ENCODE results near the gene PIP5K1C.
A peak's percentile ranks its signal among the peaks of the same experiment; 100 is the strongest.

Gene PIP5K1C

GRCh38 chr19:3658870-3659745 is 41.2 kb downstream of the PIP5K1C start:
- FAIRE-seq, result no peak
- no peak for DNase-seq (ENCODE audit: insufficient read length, low spot score)
- no peak for TF ChIP-seq CTCF (IDR thresholded peaks at IDR 0.05; ENCODE audit: insufficient read depth, missing control alignments)

- no peak for TF ChIP-seq CTCF (IDR thresholded peaks at IDR 0.05; ENCODE audit: insufficient read depth, missing control alignments)
- FAIRE-seq, result no peak
- DNase-seq (ENCODE audit: insufficient read length, low spot score), result no peak
Measured at GRCh38 chr19:3658004-3658869, 42.0 kb downstream of the PIP5K1C start.

- DNase-seq (ENCODE audit: insufficient read length, low spot score) (no peak), FAIRE-seq (no peak)
- no peak for TF ChIP-seq CTCF (IDR thresholded peaks at IDR 0.05; ENCODE audit: insufficient read depth, missing control alignments)
Measured at GRCh38 chr19:3657395-3657769, 42.9 kb downstream of the PIP5K1C start.

GRCh38 chr19:3656747-3657394 is 43.4 kb downstream of the PIP5K1C start:
- DNase-seq (ENCODE audit: insufficient read length, low spot score) (no peak), FAIRE-seq (no peak)
- TF ChIP-seq CTCF (IDR thresholded peaks at IDR 0.05; ENCODE audit: insufficient read depth, missing control alignments), result no peak

- no peak for FAIRE-seq
- TF ChIP-seq CTCF (IDR thresholded peaks at IDR 0.05; ENCODE audit: insufficient read depth, missing control alignments), result no peak
- DNase-seq (ENCODE audit: insufficient read length, low spot score), result no peak
Measured at GRCh38 chr19:3656073-3656746, 44.1 kb downstream of the PIP5K1C start.

GRCh38 chr19:3655402-3656072 is 44.7 kb downstream of the PIP5K1C start:
- no peak for TF ChIP-seq CTCF (IDR thresholded peaks at IDR 0.05; ENCODE audit: insufficient read depth, missing control alignments)
- DNase-seq (ENCODE audit: insufficient read length, low spot score) (peak; percentile 74), FAIRE-seq (no peak)

Data from D721Med (cell line).